Measurements from ENCODE around the gene RBM33. TPM values are rescaled to one million over a fixed set of nuclear protein-coding genes. Genes with fewer than 3 reads are reported as not detected.

RBM33 gene
- total RNA-seq, 1 donor from 2014 or later, result 50.5 TPM

- H3K4me1 ChIP-seq (ENCODE audit: insufficient read depth, low read length), result no peaks in the 10 kb centered on the region
- Mint-ChIP-seq H3K36me3 (ENCODE audit: low read depth, unreplicated experiment) (peaks cover 10% of the 10 kb centered on the region), H3K4me3 (ENCODE audit: unreplicated experiment) (no peak overlapping the region), H3K27ac (ENCODE audit: unreplicated experiment) (no peak overlapping the region), H3K9me3 (ENCODE audit: unreplicated experiment) (no peaks in the 10 kb centered on the region), H3K4me1 (ENCODE audit: low read depth, unreplicated experiment) (peaks cover 12% of the 10 kb centered on the region), H3K27me3 (ENCODE audit: low read depth, unreplicated experiment) (no peaks in the 10 kb centered on the region)
- H3K9ac ChIP-seq (ENCODE audit: low read length), result no peak overlapping the region
- H3K27me3 ChIP-seq (ENCODE audit: insufficient read depth, low read length), result no peaks in the 10 kb centered on the region
- H3K27ac ChIP-seq (ENCODE audit: low read depth, low read length), result no peak overlapping the region
- FAIRE-seq (no peak), DNase-seq (ENCODE audit: low read depth) (no peak)
- H4K20me1 ChIP-seq (ENCODE audit: insufficient read depth, low read length), result peaks cover 39% of the 10 kb centered on the region
- H3K79me2 ChIP-seq (ENCODE audit: insufficient read depth, low read length), result peaks cover 50% of the 10 kb centered on the region
- H3K4me2 ChIP-seq (ENCODE audit: low read length), result no peak overlapping the region
- peaks cover 26% of the 10 kb centered on the region for H3K36me3 ChIP-seq (ENCODE audit: insufficient read depth, low read length)
- no peak for TF ChIP-seq CTCF (IDR thresholded peaks at IDR 0.05; ENCODE audit: insufficient read depth, low read depth, low read length)
- no peak for TF ChIP-seq EZH2 (IDR thresholded peaks at IDR 0.05; ENCODE audit: insufficient read depth, low read length)
- H3K9me3 ChIP-seq (ENCODE audit: insufficient read depth, low read depth, low read length), result no peaks in the 10 kb centered on the region
- no peak overlapping the region for H2AFZ ChIP-seq (ENCODE audit: low read depth, low read length)
- no peak overlapping the region for H3K4me3 ChIP-seq (ENCODE audit: insufficient read depth, low read depth, low read length)
Measured at GRCh38 chr7:155745737-155746136, 101.3 kb downstream of the RBM33 start.

GRCh38 chr7:155746188-155746587 lies 101.7 kb downstream of the RBM33 start:
- Histone ChIP-seq H3K4me2 (ENCODE audit: low read length) (no peak overlapping the region), H3K27ac (ENCODE audit: low read depth, low read length) (no peak overlapping the region), H3K9me3 (ENCODE audit: insufficient read depth, low read depth, low read length) (no peaks in the 10 kb centered on the region), H3K79me2 (ENCODE audit: insufficient read depth, low read length) (peaks cover 54% of the 10 kb centered on the region), H3K4me1 (ENCODE audit: insufficient read depth, low read length) (no peaks in the 10 kb centered on the region), H4K20me1 (ENCODE audit: insufficient read depth, low read length) (peaks cover 43% of the 10 kb centered on the region), H2AFZ (ENCODE audit: low read depth, low read length) (no peak overlapping the region), H3K27me3 (ENCODE audit: insufficient read depth, low read length) (no peaks in the 10 kb centered on the region), H3K4me3 (ENCODE audit: insufficient read depth, low read depth, low read length) (no peak overlapping the region), H3K36me3 (ENCODE audit: insufficient read depth, low read length) (peaks cover 23% of the 10 kb centered on the region), H3K9ac (ENCODE audit: low read length) (no peak overlapping the region)
- no peak overlapping the region for H3K4me3 Mint-ChIP-seq (ENCODE audit: unreplicated experiment)
- H3K9me3 Mint-ChIP-seq (ENCODE audit: unreplicated experiment), result no peaks in the 10 kb centered on the region
- no peaks in the 10 kb centered on the region for H3K27me3 Mint-ChIP-seq (ENCODE audit: low read depth, unreplicated experiment)
- DNase-seq (ENCODE audit: low read depth) (no peak), FAIRE-seq (no peak)
- no peak overlapping the region for H3K27ac Mint-ChIP-seq (ENCODE audit: unreplicated experiment)
- peaks cover 8% of the 10 kb centered on the region for H3K36me3 Mint-ChIP-seq (ENCODE audit: low read depth, unreplicated experiment)
- TF ChIP-seq CTCF (IDR thresholded peaks at IDR 0.05; ENCODE audit: insufficient read depth, low read depth, low read length), result no peak
- TF ChIP-seq EZH2 (IDR thresholded peaks at IDR 0.05; ENCODE audit: insufficient read depth, low read length), result no peak
- peaks cover 8% of the 10 kb centered on the region for H3K4me1 Mint-ChIP-seq (ENCODE audit: low read depth, unreplicated experiment)

- FAIRE-seq (no peak), DNase-seq (ENCODE audit: low read depth) (no peak)
- Histone ChIP-seq H3K79me2 (ENCODE audit: insufficient read depth, low read length) (peaks cover 64% of the 10 kb centered on the region), H2AFZ (ENCODE audit: low read depth, low read length) (no peak overlapping the region), H4K20me1 (ENCODE audit: insufficient read depth, low read length) (peaks cover 53% of the 10 kb centered on the region), H3K36me3 (ENCODE audit: insufficient read depth, low read length) (peaks cover 23% of the 10 kb centered on the region), H3K9ac (ENCODE audit: low read length) (no peak overlapping the region), H3K27ac (ENCODE audit: low read depth, low read length) (no peak overlapping the region), H3K4me1 (ENCODE audit: insufficient read depth, low read length) (no peaks in the 10 kb centered on the region), H3K4me3 (ENCODE audit: insufficient read depth, low read depth, low read length) (no peak overlapping the region), H3K27me3 (ENCODE audit: insufficient read depth, low read length) (no peaks in the 10 kb centered on the region), H3K9me3 (ENCODE audit: insufficient read depth, low read depth, low read length) (no peaks in the 10 kb centered on the region), H3K4me2 (ENCODE audit: low read length) (no peak overlapping the region)
- Mint-ChIP-seq H3K27me3 (ENCODE audit: low read depth, unreplicated experiment) (no peaks in the 10 kb centered on the region), H3K36me3 (ENCODE audit: low read depth, unreplicated experiment) (peaks cover 8% of the 10 kb centered on the region), H3K27ac (ENCODE audit: unreplicated experiment) (no peak overlapping the region), H3K4me3 (ENCODE audit: unreplicated experiment) (no peak overlapping the region), H3K4me1 (ENCODE audit: low read depth, unreplicated experiment) (peaks cover 5% of the 10 kb centered on the region), H3K9me3 (ENCODE audit: unreplicated experiment) (no peaks in the 10 kb centered on the region)
- TF ChIP-seq CTCF (IDR thresholded peaks at IDR 0.05; ENCODE audit: insufficient read depth, low read depth, low read length) (no peak), EZH2 (IDR thresholded peaks at IDR 0.05; ENCODE audit: insufficient read depth, low read length) (no peak)
Measured at GRCh38 chr7:155747209-155747608, 102.7 kb downstream of the RBM33 start.
